ENCODE data around the gene LHFPL4.

- TF ChIP-seq CTCF (conservative IDR thresholded peaks at IDR 0.05; ENCODE audit: low read depth, low read length) (no peak), EZH2 (IDR thresholded peaks at IDR 0.05; ENCODE audit: borderline replicate concordance, low read depth, low read length, poor library complexity, severe bottlenecking) (no peak)
Observed at GRCh38 chr3:9450991-9451390, 102.6 kb downstream of the LHFPL4 start.

Data from A673 (cell line).